Left ventricle myocardium inferior (tissue), 1 donor: ENCODE measurements around the gene BID. TPM values are rescaled to one million over a fixed set of nuclear protein-coding genes. Genes with fewer than 3 reads are reported as not detected.

Experiments
- DNase-seq: peaks from one replicate; pipeline ENCODE4 v3.0.0-alpha.2; 2020
- H3K27ac ChIP-seq: fragments of 200-600 bp; replicated peaks from 2 replicates; pipeline ENCODE4 v1.8.0; 2021
- H3K27me3 ChIP-seq: fragments of 200-600 bp; 2 replicates; pipeline ENCODE4 v1.8.0; 2021; ENCODE audit warnings: low read depth
- H3K36me3 ChIP-seq: fragments of 200-600 bp; 2 replicates; pipeline ENCODE4 v1.8.0; 2021
- H3K4me1 ChIP-seq: fragments of 200-600 bp; 2 replicates; pipeline ENCODE4 v1.8.0; 2021
- H3K4me3 ChIP-seq: fragments of 200-600 bp; 2 replicates; pipeline ENCODE4 v1.8.0; 2021; ENCODE audit warnings: mild to moderate bottlenecking, moderate library complexity
- H3K9me3 ChIP-seq: fragments of 200-600 bp; replicated peaks from 2 replicates; pipeline ENCODE4 v1.8.0; 2021
- intact Hi-C: fragments of 100-400 bp; cut with micrococcal nuclease; formaldehyde crosslinking; loops from one replicate; pipeline ENCODE4 v1.11.0; 2022
- total RNA-seq: library from RNA; stranded (reverse); fragmentation: NEBNext Ultra II Directional; extraction: Animal tissue kit (Norgen Biotek cat#: 25700); gene quantifications from one replicate; pipeline ENCODE4 v1.2.1, GENCODE V29; 2021
- TF ChIP-seq, protein P1 (sequence below): fragments of 200-600 bp; IDR thresholded peaks from 2 replicates; pipeline ENCODE4 v1.8.0; 2021; ENCODE audit warnings: antibody characterized with exemption, mild to moderate bottlenecking, borderline replicate concordance
- donor health status: DM: no; HTN: yes; CAD: no; lungs with severe emphysema.

Gene BID
- total RNA-seq, 1 donor from 2014 or later: 14.5 TPM

GRCh38 chr22:17815703-17816254 is 41.5 kb upstream of the BID start:
- Histone ChIP-seq H3K27ac (no peak overlapping the region), H3K9me3 (no peaks in the 10 kb centered on the region), H3K27me3 (no peaks in the 10 kb centered on the region), H3K4me3 (no peak overlapping the region), H3K4me1 (peaks cover under 1% of the 10 kb centered on the region), H3K36me3 (peaks cover 78% of the 10 kb centered on the region)
- intact Hi-C loops: no loop called here
- no peak for DNase-seq
- TF ChIP-seq, protein P1, sequence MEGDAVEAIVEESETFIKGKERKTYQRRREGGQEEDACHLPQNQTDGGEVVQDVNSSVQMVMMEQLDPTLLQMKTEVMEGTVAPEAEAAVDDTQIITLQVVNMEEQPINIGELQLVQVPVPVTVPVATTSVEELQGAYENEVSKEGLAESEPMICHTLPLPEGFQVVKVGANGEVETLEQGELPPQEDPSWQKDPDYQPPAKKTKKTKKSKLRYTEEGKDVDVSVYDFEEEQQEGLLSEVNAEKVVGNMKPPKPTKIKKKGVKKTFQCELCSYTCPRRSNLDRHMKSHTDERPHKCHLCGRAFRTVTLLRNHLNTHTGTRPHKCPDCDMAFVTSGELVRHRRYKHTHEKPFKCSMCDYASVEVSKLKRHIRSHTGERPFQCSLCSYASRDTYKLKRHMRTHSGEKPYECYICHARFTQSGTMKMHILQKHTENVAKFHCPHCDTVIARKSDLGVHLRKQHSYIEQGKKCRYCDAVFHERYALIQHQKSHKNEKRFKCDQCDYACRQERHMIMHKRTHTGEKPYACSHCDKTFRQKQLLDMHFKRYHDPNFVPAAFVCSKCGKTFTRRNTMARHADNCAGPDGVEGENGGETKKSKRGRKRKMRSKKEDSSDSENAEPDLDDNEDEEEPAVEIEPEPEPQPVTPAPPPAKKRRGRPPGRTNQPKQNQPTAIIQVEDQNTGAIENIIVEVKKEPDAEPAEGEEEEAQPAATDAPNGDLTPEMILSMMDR: no peak

DNA sequence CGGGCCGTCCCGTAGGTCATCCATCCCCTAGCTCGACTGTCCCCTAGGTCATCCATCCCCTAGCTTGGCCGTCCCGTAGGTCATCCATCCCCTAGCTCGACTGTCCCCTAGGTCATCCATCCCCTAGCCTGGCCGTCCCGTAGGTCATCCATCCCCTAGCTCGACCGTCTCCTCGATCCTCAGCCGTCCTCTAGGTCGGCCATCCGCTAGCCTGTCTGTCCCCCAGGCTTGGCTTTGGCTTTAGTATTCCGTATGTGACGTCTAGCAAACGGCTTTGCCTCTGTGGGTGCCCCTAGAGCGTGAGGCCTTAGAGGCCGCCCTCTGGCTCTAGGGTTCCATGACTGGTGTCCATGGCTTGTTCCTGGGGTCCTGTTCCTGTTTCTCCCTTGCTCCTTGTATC is 40.6 kb upstream of the BID start:
- DNase-seq: no peak
- H3K4me1 ChIP-seq: peaks cover 10% of the 10 kb centered on the region
- intact Hi-C loops: no loop called here
- H3K27me3 ChIP-seq: no peaks in the 10 kb centered on the region
- peaks cover 80% of the 10 kb centered on the region for H3K36me3 ChIP-seq
- H3K4me3 ChIP-seq: no peak overlapping the region
- TF ChIP-seq, protein P1: no peak
- no peaks in the 10 kb centered on the region for H3K9me3 ChIP-seq
- no peak overlapping the region for H3K27ac ChIP-seq

DNA sequence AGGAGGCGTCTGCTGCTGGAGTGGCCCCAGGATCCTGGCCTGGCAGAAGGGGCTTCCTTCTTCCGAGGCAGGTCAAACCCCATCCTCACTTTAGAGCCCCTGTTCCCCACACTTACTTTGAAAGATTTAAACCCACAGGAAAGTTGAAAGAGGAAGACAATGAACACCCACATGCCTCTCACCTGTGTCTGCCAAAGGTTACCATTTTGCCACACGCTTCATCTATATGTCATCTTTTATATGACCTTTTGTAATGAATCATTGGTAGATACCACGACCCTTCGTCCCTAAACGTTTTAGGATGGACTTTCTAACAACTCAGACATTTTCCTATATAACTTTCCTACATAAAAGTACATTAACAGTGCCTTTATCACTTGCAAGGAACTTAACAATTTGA is 39.8 kb upstream of the BID start:
- Histone ChIP-seq H3K9me3 (no peaks in the 10 kb centered on the region), H3K27ac (no peak overlapping the region), H3K4me3 (no peak overlapping the region), H3K4me1 (peaks cover 17% of the 10 kb centered on the region), H3K36me3 (peaks cover 80% of the 10 kb centered on the region), H3K27me3 (no peaks in the 10 kb centered on the region)
- intact Hi-C loops: no loop called here
- TF ChIP-seq, protein P1: no peak
- DNase-seq: no peak

DNA sequence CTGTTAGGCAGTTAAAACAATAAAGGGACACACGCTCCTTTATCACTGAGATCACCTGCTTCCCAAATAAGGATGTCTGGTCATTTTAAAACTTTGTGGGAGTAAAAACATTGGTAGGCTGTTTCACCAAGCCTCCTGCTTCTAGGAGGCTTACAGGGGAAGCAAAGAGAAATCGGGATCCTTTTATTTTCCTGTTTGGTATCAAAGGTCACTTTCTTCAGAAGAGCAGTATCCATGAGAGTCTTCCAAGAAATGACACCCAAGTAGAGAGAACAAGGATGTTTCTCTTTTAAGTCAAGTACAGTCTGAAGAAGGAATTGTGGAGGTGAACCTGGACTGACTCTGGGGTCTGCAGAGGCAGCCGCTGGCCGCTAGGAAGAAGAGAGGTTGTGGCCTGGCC is 36.9 kb upstream of the BID start:
- no peak for DNase-seq
- Histone ChIP-seq H3K4me3 (no peak overlapping the region), H3K4me1 (peaks cover 39% of the 10 kb centered on the region), H3K27ac (peak overlapping the region; percentile 90), H3K27me3 (no peaks in the 10 kb centered on the region), H3K36me3 (peaks cover 79% of the 10 kb centered on the region), H3K9me3 (no peaks in the 10 kb centered on the region)
- TF ChIP-seq, protein P1: no peak
- intact Hi-C loops: no loop called here

DNA sequence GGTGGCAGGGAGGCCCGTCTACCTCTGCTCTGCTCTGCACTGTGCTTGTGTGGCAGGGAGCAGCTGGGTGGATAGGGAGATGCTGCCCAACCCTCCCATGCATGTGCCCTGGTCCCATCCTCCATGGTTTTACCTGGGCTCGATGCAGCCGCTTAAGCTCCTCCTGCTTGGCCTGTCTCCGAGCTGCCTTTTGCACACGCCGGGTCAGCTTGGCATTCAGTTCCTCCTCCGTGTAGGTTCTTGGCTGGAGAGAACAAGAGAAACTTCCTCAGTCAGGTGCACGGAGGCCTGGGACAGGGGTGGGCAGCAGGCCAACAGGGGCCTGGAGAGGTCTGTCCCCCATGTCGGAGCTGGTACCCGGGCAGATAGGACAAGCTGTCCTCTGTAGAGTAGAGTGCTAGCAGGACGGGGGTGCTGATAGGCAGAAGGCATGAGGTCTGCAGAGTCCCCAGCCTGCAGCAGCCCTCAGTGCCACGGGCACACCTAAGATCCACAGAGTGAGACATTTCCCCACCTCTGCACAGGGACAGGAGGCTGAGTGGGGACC is 36.4 kb upstream of the BID start:
- Histone ChIP-seq H3K27me3 (no peaks in the 10 kb centered on the region), H3K36me3 (peaks cover 79% of the 10 kb centered on the region), H3K4me1 (peaks cover 39% of the 10 kb centered on the region), H3K4me3 (no peak overlapping the region), H3K9me3 (no peaks in the 10 kb centered on the region), H3K27ac (peak overlapping the region; percentile 90)
- intact Hi-C loops: no loop called here
- DNase-seq: peak; percentile 65
- TF ChIP-seq, protein P1: no peak
